GM18861 (cell line): ENCODE measurements around the gene EDARADD.

ENCODE experiments used
- ATAC-seq: cut with Tn5 transposase; IDR thresholded peaks from one replicate; pipeline ENCODE4 v1.9.1; 2021; ENCODE audit not compliant: unreplicated experiment

The EDARADD gene

DNA sequence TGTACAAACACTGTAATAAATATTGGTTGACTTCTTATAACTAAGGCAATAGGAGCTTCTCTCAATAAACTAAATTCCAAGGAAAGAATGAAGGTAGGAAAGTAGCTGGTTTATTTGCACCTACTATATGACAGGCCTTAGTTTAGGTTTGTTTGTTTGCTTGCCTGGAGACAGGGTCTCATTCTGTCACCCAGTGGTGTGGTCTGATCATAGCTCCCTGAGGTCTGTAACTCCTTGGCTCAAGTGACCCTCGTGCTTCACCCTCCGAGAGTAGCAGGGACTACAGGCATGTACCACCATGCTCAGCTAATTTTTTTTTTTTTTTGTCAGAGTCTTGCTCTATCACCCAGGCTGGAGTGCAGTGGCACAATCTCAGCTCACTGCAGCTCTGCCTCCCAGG lies 1.9 kb upstream of the EDARADD start:
- no peak for ATAC-seq

DNA sequence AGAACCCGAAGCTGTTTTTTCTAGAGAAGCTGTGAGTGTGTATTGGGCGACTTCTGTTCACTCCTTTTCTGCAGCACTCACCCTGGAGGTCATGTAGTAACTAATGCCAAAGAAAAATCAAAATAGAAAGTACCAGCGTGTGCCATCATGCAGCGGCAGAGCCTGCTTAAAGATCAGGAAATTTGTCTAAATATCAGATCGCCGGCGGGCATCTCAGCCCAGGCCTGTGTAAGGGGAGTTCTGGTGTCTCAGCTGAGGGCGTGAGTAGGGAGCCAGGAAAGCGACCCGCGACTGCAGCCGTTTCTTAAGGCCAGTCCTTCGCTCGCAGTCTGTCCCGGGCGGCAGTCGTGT lies 768 bp downstream of the EDARADD start:
- no peak for ATAC-seq

DNA sequence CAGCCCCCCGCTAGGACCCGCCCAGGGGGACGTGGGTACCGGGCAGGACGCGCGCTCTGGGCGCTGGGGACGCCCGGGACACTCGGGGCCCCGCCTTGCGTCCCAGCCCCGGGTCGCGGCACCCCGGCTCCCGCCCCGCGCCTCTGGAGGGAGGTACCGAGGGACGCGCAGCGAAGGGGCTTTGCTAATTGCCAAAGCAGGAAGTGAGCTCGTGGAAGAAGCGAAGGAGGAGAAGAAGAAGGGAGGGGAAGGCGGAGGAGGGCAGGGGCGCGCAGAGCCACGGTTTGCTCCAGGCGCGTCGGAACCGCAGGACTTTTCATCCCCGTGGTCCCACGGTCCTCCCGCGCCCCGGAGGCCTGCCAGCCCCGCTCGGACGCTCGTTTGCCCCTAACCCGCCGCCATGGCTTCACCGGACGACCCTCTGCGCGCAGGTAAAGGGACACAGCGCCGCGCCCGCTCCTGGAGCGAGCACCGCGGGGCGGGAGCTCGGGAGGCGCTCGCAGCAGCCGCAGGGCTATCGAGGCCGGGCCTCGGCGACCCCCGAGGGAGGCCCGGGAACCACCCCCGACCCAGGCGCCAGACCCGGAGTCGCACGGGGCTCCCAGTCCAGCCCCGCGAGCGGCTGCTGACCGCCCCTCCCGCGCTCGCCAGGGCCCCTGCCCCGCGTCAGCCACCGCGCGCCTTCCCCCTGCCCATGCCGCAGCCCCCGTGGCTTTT lies 1.3 kb downstream of the EDARADD start:
- ATAC-seq = no peak

DNA sequence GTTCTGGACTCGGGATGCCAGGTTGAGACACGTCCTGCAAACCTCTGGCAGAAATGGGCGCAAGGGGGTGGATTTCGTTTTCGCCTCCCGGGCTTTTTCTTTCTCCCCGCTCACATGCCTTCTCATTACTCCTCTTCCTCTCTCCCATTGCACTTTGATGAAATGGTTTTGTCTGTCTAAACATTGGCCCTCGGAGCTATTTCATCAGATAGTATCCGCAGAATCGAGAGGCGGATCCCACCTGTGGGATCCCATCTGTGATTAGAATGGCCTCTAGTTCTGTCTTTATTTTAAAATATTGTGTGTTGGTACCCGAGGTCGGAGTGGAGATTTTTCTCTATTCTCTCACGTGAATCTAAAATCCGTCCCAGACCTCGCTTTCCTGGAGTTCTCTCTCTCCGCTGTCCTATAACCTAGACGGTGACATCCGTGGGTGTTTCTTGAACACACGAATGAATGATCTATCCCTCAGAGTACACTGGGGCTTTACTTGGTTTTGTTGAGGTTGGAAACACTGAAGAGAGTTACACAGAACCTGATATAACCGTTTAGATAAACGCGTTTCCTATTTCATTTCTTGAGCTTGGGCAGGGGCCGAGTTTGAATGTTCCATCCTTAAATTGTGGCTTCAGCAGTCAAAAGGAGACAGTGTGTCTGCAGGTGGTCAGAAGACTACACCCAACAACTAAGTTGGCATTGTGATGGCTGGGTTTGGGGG lies 2.0 kb downstream of the EDARADD start:
- no peak for ATAC-seq

DNA sequence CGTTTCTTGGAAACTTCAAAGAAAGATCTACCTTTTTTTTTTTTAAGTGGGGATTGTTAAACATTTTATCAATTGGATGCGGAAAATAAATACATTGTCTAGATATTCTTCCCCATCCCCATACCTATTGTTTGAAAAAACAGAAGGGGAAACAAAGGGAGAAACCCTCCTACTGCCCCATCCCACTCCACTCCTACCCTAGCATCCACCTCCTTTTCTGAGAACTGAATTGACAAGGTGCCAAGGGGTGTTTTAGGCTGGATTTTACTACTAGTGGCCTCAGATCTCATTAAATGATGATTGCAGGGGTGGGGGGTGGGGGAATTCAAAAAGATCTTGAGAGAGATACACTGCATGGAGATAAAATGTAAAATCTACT lies 2.6 kb downstream of the EDARADD start:
- ATAC-seq = no peak

DNA sequence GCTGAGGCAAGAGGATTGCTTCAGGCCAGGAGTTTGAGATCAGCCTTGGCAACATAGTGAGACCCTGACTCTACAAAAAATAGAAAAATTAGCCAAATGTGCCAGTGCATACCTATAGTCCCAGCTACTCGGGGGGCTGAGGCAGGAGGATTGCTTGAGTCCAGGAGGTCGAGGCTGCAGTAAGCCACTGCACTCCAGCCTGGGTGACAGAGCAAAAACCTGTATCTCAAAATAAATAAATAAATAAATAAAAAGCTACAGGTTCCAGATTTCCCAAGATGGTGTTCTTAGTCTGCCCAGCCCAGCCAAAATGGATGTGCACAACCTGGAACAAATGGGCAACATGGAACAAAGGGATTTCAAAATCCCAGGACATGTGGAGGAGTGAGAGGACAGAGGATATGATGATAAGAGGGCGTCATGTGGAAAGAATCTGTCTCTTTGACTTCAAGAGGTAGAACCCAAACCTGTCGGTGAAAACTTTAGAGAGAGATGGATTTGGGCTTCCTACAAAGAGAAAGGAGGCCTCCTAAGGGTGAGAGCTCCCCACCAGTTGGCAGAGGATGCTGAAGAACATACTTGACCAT lies 3.2 kb downstream of the EDARADD start:
- no peak for ATAC-seq

DNA sequence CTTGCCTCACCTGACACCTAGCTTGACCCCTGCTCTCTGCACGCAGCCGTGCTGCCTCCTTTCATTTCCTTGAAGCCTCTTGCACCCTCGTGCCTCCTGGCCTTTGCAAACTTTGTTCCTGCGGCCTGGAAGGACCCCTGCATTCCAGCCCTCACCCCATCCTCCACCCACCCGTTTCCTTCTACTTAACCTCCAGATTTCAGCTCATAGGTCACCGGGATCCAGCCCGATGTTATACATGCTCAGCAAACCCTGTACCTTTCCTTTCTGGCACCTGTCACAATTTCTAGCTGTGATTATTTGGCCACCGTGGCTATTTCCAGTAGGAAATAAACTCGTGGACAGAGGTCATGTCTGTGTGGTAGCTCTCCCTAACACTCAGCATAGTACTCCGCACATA lies 4.5 kb downstream of the EDARADD start:
- no peak for ATAC-seq

DNA sequence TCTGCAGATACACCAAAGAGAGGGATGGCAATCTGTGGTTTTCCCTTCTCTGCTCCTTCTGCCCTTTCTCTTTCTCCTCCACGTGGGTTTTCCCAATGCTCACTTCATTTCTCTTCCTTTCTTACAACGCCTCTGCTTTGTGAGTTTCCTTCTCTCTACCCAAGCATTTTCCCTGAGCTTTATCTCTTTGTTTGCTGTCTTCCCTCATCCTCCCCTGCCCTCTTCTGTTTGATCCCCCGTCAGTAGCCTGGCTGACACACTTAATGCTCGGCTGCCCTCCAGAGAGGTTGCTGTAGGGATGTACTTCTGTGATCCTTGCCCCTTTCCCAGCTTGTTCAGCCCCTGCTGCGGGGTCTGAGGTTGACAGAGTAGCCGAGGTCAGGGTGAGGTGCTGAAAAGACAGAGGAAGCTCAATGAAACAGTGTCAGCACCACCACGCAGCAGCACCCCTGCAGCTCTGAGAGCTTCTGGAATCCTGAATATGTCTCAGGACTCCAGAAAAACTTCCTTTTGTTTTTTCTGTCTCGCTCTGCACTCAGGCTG lies 6.0 kb downstream of the EDARADD start:
- no peak for ATAC-seq

DNA sequence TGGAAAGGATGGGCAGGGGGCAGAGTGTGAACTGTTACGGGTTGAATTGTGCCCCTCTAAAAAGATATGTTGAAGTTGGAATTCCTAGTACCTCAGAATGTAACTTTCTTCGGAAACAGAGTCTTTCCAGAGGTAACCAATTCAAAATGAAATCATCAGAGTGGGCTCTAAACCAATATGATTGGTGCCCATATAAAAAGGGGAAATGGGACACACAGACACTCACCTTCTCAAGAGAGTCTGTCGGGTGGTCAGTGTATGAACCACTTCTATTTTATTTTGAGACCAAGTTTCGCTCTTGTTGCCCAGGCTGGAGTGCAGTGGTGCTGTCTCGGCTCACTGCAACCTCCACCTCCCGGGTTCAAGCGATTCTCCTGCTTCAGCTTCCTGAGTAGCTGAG lies 7.6 kb downstream of the EDARADD start:
- no peak for ATAC-seq

DNA sequence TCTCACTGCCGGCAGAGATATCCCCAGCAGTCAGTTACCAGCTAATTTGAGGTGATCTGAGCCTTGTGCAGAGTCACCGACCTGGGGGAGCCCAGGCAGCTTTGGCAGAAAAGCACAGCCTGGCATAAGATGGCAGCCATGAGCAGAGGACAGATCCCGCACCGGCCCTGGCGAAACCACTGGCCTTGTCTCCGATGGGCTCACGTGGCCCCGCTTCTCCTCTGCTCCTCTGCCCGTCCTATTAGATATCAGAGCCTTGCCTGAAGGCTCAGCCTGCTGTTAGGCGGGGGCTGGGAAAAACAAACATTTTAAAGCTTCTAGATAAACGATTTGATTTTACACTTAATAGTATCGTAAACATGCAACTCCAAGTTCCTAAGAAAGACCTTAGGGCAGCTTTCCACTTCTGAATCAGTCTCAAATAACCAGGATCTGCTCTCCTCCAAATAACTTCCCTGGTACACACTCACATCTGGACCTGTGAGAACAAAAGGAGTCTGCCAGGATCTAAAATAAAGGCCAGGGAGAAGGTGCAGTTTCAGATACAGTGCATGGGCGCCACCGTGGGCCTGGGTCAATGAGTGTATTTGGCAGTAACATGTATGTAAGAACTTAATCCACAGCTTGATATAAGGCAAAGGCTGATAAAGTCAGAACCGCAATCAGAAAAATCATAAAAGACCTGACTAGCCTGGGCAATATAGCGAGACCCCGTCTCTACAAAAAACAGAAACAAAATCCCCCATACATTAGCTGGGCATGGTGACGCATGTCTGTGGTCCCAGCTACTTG lies 10.0 kb downstream of the EDARADD start:
- no peak for ATAC-seq

DNA sequence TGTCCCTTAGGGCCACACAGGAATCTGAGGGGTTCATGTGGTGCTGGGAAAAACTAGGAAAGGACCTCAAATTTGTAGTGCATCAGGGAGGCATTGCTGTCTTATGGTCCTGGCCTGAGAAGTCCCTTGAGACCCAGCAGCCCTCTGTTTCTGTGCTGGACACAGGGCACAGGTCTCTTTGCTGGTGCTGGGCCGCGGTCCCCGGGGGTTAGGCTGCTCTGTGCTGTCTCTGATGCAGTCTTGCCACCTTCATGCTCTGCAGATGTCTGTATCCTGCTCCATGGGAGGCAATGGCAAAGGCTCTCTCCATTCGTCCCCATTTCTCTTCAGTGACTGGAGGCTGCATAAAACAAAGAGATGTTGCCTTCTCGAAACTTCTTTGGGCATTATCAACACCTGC lies 13.0 kb downstream of the EDARADD start:
- no peak for ATAC-seq

DNA sequence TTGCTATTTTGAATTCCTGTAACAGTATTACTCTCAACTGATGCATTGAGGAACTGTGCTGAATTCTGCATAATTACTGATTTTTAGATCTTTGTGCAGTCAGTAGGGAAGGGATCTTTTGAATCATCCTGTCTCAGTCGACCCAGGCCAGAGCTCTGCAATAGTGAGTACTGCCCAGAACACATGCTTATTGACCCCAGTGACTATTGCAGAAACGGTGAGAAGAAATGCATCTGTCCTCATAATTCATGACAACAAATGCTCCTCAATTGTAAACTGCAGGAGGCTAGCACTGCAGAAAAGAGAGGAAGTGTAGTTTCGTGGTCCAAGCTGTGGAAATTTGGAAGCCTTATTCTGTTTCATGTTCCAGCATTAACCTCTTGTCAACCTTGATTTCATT lies 19.6 kb downstream of the EDARADD start:
- ATAC-seq = no peak

DNA sequence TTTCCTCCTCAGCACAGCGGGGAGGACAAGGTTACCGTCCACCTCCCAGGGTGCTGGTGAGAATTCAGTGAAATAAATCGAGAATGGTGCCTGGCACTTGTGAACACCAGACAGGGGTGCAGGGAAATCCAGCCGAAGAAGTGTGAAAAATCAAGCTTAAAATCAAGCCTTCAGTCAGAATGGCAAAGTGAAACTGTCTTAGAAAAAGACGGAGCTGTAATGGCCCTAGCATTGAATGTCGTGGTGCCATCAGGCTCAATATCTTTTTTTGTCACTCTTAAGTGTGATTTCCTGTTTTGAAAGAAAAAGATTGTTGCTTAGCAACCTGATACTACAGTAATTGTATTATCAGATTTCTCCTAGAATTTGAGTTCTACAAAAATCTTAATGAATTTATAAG lies 22.1 kb downstream of the EDARADD start:
- ATAC-seq = no peak

DNA sequence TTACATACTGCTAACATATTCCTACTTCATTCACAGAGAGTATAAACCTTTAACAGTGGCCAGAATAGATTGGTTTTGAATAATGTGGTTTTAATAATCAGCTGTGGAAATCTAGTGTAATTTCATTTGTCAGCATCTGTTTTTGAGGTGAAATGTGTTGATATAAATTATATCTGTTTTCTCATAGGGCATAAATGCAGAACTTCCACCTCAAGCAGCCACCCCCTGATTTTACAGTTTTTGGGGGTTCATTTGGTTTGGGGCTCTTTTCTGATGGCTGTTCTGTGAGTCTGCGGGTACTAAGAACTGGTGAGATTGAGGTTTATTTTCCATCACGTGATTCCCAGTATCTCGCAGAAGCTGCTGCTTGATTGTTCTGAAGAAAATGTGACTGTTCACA lies 23.2 kb downstream of the EDARADD start:
- ATAC-seq = no peak

DNA sequence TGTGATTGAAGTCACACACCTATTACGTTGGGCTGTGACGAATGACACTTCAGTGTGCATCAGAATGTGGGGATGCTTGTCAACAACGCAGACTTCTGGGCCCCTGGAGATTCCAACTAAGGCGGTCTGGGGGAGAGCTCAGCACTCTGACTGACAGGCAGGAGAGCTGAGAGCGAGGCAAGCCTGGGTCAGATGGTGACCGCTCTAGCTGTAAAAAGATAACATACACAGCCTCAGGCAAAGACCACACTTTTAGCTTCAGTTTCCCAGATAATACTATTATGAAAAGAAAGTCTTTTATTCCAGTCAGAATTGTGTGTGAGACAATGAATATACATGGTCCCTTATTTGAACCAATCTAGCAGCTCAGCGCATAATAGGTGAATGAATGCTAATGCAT lies 25.4 kb downstream of the EDARADD start:
- no peak for ATAC-seq

DNA sequence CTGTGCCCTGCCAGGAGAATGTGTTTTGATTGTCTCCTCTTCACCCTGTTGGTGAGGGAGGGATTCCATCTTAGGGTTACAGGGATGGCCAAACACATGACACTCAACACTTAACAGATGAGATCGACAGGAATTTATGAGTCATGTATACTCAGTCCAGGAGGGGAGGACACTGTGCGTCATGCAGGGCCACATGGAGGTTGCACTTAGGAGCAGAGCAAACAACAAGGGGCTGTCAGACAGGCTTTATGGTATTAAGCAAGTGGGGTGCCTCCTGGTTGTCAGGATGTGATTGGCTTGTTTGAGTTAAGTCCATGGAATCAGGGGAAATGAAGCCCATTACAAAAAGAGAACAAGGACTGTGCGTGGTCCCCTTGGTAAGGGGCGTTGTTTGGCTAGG lies 26.9 kb downstream of the EDARADD start:
- ATAC-seq = no peak

DNA sequence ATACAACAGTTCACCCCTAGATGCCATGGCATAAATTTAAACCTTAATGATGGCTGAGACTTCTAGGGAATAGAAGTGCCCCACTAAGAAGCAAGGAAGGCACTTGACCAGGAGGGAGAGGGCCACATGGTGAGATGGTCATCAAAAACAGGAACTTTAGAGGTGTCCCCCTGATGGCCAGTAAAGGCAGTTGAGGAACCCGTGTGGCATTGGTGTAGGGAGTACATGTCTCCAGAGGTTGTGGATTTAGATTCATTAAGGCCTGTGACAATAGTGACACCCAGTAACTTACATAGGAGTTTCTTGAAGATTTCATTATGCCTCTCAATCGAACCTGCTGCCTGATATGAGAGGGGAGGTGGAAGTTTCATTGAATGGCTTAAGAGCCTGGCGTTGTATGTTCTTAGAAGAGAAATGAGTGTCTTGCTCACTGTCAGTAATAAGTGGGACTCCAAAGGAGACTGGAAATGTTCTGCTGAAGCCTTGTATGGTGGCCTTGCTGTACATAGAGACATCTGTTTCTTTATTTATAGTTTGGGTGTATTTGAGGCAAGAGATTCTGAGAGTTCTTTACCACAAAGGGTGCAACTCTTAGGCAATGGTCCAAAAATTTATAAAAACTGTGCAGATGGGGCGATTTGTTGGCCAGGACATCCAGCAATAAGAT lies 27.9 kb downstream of the EDARADD start:
- ATAC-seq = no peak

DNA sequence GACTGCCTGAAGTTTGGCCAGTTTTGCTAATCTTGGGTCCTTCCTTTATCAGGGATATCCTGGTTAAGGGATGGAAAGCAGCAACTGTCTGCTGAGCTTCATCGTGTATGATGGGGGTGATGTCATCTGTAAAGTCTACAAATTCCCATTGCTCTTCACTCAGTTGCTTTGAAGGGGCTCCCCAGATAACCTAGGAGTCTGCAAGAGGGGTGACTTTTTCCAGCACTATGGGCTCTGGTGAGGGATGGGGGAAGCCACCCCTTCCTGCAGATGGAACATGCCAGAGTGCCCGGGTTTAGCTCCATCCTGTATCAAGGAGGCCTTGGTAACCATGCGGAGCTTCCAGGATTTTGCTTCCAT lies 28.4 kb downstream of the EDARADD start:
- ATAC-seq = no peak

DNA sequence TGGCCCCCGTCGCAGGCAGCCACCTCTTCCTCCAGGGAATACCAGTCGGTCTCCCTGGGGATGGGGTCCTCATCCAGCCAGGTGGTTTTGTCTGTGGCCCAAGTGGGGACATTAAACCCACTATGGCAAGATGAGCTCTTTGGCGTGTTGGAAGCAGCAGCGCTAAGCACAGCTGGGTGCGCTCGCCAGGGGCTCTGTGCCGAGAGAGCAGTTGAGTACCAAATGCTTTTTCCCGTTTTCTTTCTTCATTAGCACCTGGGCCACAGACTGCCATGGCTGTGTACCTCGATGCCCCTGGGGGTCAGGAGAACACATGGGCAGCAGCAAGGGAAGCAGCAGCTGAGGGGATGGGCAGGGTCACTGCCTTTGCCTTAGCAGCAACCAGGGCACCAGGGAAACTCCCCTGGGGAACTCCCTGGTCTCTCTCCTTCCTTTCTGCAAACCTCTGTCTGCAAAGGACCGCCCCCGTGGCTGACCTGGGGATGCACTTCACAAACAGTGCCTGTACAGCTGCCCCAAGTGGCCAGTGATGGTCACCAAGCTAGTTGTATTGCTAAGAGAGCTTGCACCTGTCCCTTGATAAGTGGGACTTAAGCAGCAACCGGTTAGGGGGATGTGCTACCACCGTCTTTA lies 31.1 kb downstream of the EDARADD start:
- ATAC-seq = peak; percentile 76

DNA sequence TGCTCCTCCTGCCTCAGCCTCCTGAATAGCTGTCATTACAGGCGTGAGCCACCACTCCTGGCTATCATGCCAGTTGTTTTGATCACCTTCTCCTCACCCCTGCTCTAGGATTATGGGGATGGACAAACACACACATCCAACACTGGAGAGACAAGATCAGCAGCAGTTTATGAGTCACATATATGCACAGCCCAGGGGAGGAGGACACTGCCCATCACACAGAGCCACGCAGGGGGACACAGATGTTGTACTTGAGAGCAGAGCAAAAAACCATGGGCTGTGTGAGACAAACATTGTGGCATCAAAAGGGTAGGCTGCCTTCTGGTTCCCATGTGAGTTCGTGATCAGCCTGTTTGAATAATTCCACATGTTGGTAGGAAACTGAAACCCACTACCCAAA lies 32.1 kb downstream of the EDARADD start:
- ATAC-seq = no peak
